Stimulated activated CD8-positive, alpha-beta memory T cell treated with anti-CD3 and anti-CD28 coated beads, Interleukin-15, amount 100 ng/mL, for 1 hour (primary cell): ENCODE results near the gene FAM20A.

ENCODE experiments used
- DNase-seq: peaks from one replicate; pipeline ENCODE4 v3.0.0-alpha.2; 2020; ENCODE audit warnings: low read depth

The FAM20A gene

GRCh38 chr17:68600931-68601564 lies at the start of gene FAM20A:
TSS of gene FAM20A (minus strand) at chr17:68601367. CDS start at chr17:68600666, 701 bp downstream.
- no peak for DNase-seq

- DNase-seq, result no peak
Observed at GRCh38 chr17:68649324-68649723, 48.2 kb upstream of the FAM20A start.

- DNase-seq, result no peak
Observed at GRCh38 chr17:68646626-68647526, 45.7 kb upstream of the FAM20A start.

GRCh38 chr17:68642118-68642412 lies 40.9 kb upstream of the FAM20A start:
- DNase-seq, result no peak

GRCh38 chr17:68641276-68642117 lies 40.3 kb upstream of the FAM20A start:
- no peak for DNase-seq

- DNase-seq, result no peak
Observed at GRCh38 chr17:68640242-68640989, 39.2 kb upstream of the FAM20A start.

GRCh38 chr17:68634345-68634876 lies 33.2 kb upstream of the FAM20A start:
- DNase-seq, result no peak

GRCh38 chr17:68628576-68628957 lies 27.4 kb upstream of the FAM20A start:
- no peak for DNase-seq

- DNase-seq, result no peak
Observed at GRCh38 chr17:68627956-68628575, 26.9 kb upstream of the FAM20A start.

- no peak for DNase-seq
Observed at GRCh38 chr17:68624381-68624780, 23.2 kb upstream of the FAM20A start.

- no peak for DNase-seq
Observed at GRCh38 chr17:68623811-68624210, 22.6 kb upstream of the FAM20A start.

- no peak for DNase-seq
Observed at GRCh38 chr17:68622423-68622822, 21.3 kb upstream of the FAM20A start.

GRCh38 chr17:68621065-68621464 lies 19.9 kb upstream of the FAM20A start:
- no peak for DNase-seq

GRCh38 chr17:68616334-68616733 lies 15.2 kb upstream of the FAM20A start:
- no peak for DNase-seq

- DNase-seq, result no peak
Observed at GRCh38 chr17:68614718-68615117, 13.6 kb upstream of the FAM20A start.

- no peak for DNase-seq
Observed at GRCh38 chr17:68613739-68614298, 12.7 kb upstream of the FAM20A start.

- no peak for DNase-seq
Observed at GRCh38 chr17:68612923-68613292, 11.7 kb upstream of the FAM20A start.

- no peak for DNase-seq
Observed at GRCh38 chr17:68612209-68612922, 11.2 kb upstream of the FAM20A start.

- DNase-seq, result no peak
Observed at GRCh38 chr17:68611353-68612208, 10.4 kb upstream of the FAM20A start.
